GM12801 (cell line): ENCODE results near the gene STAM2.

Experiments used
- TF ChIP-seq, protein P1 (sequence below): IDR thresholded peaks from one replicate; pipeline ENCODE4 v1.5.1; 2011; ENCODE audit warnings: control low read depth; ENCODE audit not compliant: insufficient read length; ENCODE audit errors: extremely low read depth

Gene STAM2

DNA sequence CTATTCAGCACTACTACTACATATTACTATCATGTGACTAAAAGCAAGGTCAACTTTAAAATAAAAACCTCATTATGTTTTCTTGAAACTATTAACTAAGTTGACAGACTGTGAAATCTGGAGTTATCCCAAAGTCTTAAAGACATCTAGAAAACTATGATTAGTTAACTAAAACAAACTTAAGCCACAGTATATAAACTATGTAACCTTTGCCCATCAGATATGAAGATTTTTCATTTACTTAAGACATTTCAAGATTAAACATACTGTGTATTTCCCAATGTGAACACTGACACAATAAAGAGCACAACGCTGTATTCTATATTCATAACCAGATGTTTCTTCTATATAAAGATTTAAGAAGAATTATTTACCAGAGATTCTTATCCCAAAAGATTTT lies 43.3 kb downstream of the STAM2 start:
- TF ChIP-seq, protein P1, sequence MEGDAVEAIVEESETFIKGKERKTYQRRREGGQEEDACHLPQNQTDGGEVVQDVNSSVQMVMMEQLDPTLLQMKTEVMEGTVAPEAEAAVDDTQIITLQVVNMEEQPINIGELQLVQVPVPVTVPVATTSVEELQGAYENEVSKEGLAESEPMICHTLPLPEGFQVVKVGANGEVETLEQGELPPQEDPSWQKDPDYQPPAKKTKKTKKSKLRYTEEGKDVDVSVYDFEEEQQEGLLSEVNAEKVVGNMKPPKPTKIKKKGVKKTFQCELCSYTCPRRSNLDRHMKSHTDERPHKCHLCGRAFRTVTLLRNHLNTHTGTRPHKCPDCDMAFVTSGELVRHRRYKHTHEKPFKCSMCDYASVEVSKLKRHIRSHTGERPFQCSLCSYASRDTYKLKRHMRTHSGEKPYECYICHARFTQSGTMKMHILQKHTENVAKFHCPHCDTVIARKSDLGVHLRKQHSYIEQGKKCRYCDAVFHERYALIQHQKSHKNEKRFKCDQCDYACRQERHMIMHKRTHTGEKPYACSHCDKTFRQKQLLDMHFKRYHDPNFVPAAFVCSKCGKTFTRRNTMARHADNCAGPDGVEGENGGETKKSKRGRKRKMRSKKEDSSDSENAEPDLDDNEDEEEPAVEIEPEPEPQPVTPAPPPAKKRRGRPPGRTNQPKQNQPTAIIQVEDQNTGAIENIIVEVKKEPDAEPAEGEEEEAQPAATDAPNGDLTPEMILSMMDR = no peak

DNA sequence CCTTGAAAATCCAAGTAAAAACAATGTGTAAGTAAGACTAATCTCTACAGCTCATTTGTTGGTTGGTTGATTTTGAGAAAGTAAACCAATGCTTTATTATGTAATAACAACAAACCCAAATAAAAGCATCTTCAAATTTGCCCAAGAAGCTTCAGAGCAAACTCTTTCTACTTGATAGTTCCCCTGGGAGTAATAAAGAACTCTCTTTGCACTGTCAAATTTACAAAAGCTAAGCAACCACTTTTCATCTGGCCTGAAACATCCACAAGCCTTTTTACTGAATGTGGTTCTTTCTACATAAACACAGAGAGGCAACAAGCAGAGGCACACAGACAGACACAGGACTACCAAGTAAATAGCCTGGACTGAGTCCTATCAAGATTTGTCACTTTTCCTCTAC lies 47.9 kb downstream of the STAM2 start:
- TF ChIP-seq, protein P1 = no peak

DNA sequence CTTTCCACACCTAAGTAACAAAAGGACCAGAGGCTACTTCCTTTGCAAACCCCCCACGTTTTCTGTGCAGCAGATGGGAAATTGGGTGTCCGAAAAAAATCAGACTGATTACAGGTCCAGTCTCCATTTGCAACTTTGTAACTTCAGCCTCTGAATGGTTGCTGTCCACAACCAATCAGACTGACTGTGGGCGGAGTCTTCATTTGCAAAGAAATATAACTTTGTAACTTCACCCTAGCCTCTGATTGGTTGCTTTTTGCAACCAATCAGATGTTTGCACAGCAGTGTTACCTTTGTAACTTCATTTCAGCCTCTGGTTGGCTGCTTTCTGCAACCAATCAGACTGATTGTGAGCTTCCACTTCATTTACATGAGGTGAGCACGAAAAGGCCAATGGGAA lies 48.9 kb downstream of the STAM2 start:
- TF ChIP-seq, protein P1 = no peak

DNA sequence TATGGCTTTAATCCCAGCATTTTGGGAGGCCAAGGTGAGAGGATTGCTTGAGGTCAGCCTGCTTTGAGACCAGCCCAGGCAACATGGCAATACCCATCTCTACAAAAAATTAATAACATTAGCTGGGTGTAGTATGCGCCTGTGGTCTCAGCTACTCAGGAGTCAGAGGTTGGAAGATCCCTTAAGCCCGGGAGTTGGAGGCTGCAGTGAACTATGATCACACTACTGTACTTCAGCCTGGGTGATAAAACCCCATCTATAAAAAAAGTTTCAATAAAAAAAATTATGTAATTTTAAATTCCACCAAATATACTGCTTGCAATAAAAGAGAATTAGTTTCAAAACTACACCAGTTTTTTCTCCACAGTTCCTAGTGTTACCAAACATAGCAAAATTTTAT lies 53.4 kb downstream of the STAM2 start:
- TF ChIP-seq, protein P1 = no peak

- TF ChIP-seq, protein P1 = no peak
These were observed 55.1 kb downstream of the STAM2 start for GRCh38 chr2:152120430-152120829.

DNA sequence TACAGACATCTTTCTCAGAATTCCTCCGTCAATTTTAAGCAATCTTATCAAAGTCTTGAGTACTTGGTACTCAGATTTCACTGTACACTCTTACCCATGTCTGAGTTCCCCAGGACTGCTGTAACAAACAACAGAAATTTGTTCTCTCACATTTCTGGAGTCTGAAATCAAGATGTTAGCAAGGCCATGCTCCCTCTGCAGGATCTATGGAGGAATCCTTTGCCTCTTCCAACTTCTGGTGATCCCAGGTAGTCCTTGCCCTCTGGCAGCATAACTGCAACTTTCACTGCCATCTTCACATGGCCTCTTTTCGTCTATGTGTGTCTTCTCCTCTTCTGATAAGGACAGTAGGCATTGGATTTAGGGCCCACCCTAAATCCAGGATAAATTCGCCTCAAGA lies 59.6 kb downstream of the STAM2 start:
- TF ChIP-seq, protein P1 = no peak

GRCh38 chr2:152114366-152114765 lies 61.2 kb downstream of the STAM2 start:
- TF ChIP-seq, protein P1 = no peak

DNA sequence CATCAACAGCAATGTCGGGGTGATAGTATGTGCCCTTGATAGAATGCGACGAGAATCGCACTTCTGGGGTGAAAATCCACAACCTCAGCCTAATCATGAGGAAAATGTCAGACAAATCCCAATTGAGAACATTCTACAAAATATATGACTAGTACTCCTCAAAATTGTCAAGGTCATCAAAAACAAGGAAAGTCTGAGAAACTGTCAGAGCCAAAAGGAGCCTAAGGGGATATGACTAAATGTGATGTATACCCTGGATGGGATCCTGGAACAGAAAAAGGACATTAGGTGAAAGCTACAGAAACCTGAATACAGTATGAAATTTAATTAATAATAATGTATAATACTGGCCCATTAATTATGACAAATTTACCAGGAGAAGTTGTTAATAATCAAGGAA lies 69.1 kb downstream of the STAM2 start:
- TF ChIP-seq, protein P1 = no peak
